ENCODE data around the gene NOL9. TPM values are rescaled to one million over a fixed set of nuclear protein-coding genes. Genes with fewer than 3 reads are reported as not detected.

The NOL9 gene
- total RNA-seq (2014; rRNA removed; shearing (Covaris generic)): 27.9 and 31.2 TPM in 2 replicates

DNA sequence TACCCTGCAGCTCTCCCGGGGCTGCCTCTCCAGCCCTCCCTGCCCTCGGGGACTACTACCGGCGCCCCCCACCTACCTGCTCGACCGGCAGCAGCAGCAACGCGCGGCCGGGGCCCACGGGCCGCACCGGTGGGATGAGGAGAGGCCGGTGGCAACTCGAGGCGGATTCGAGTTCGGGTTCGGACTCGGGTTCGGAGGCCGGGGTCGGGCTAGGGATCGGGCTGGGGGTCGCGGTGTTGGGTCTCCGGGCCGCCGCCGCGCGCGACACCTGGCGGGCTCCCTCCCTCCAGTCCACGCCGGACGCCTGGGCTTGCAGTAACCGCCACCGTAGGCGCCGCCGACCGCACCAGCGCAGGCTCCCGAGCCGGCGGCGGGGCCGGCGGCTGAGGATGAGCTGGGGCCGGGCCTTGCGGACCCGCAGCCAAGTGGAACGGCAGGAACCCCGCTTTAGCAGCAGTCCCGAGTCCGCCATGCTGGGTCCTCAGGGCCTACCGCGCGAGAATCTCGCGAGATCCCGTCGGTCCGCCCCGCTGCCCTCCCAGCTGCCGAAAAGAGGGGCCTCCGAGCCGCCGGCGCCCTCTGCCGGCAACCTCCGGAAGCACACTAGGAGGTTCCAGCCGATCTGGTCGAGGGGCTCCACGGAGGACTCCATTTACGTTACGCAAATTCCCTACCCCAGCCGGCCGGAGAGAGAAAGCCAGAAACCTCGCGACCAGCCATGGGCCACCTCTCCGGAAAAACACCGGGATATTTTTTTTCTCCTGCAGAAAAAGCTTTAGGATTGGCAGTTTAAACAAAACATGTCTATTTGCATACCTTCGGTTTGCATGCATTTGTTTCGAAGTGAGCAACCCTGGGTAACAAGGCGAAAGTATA, at the start of gene NOL9:
TSS of gene NOL9 (minus strand) at position 483 of the 876 bp plus-strand sequence. CDS start at position 472, 11 bp downstream.

DNA sequence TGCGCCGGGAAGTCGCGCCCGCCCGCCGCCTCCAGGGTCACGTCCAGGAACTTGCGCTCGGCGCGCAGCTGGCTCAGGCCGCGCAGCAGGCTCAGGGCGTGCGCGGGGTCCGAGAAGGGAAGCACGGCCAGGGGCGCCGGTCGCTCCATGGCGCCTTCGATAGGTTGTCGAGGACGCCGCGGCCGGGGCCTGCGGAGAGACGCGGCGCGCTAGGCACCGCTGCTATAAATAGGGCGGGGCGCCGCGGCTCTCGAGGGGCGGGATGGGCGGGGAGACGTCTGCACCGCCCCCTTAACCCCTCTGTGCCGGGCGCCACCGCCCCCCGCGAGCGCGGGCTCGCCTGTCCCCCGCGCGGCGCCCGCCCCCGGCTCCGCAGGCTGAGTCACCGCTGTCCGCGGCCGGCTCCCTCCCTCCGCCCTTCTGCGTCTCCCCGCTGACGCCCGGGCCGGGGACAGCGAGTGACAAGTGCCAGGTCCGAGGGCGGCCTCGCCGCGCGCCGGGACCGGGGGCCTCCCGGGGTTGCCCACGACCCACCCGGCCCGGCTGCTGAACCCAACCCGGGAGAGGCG, 48.4 kb upstream of the NOL9 start, which contains the start of gene KLHL21:
TSS of gene KLHL21 (minus strand) at position 201 of the 569 bp plus-strand sequence. CDS start at position 149, 52 bp downstream.

DNA sequence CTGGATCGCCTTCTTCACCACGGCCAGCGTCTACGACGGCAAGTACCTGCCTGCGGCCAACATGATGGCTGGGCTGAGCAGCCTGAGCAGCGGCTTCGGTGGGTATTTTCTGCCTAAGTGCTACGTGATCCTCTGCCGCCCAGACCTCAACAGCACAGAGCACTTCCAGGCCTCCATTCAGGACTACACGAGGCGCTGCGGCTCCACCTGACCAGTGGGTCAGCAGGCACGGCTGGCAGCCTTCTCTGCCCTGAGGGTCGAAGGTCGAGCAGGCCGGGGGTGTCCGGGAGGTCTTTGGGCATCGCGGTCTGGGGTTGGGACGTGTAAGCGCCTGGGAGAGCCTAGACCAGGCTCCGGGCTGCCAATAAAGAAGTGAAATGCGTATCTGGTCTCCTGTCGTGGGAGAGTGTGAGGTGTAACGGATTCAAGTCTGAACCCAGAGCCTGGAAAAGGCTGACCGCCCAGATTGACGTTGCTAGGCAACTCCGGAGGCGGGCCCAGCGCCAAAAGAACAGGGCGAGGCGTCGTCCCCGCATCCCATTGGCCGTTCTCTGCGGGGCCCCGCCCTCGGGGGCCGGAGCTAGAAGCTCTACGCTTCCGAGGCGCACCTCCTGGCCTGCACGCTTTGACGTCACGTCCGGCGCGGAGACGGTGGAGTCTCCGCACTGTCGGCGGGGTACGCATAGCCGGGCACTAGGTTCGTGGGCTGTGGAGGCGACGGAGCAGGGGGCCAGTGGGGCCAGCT, 25.2 kb upstream of the NOL9 start, which contains the start of gene ZBTB48:
TSS of gene ZBTB48 (plus strand) at position 621 of the 745 bp plus-strand sequence. CDS start 616 bp downstream, outside the sequence.

DNA sequence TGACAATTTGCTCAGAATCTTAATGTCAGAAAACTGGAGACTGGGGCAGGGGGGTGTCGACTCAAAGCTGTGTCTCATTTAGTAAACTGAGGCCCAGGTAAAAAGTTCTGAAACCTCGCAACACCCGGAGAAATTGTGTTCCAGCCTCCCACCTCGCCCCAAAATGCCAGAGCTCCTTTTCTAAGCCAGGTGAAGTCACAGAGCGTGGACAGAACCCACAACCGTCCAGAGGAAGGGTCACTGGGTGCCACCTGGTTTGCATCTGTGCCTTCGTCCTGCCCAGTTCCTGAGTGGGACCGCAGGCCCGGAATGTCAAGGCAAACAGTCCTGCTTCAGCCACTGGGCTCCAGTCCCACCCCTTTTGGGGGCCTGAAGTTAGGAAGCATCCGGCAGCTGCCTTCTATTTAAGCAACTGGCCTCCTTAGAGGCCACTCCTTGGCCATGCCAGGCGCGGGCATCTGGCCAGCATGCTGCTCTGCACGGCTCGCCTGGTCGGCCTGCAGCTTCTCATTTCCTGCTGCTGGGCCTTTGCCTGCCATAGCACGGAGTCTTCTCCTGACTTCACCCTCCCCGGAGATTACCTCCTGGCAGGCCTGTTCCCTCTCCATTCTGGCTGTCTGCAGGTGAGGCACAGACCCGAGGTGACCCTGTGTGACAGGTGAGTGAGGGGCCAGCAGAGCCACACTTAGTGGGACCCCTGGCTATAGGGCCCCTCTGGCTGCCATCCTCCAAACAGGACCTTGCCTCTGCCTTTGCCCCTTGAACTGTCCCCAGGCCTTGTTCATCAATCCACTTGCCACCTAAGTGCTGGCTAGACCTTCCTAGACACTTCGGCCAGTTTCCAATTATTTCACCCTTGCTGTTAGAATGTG, 830 bp upstream of the NOL9 start, which contains the start of gene TAS1R1:
TSS of gene TAS1R1 (plus strand) at position 401 of the 872 bp plus-strand sequence. CDS start at position 468, 67 bp downstream.

DNA sequence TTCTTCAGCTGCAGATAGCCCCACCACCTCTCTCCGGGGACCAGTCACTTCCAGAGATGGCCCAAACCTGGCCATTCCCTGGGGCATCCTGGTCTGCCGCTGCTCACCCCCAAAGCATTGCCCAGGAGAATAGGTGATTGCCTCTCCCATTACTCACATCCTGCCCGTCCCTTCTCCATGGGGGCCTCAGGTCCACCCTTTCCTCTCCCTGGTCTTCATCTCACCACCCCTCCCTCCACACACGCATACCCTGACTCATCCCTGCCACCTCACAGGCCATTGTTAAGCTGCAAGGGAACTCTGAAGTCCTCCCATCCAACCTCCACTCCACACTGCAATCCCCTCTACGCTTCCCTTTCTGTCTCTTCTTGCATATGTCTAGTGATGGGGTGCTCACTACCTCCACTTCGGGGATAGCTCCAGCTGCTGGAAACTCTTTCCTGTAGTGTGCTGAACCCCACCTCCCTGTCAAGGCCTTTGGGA, 62.8 kb downstream of the NOL9 start, which contains the start of gene PLEKHG5:
TSS of gene PLEKHG5 (minus strand) at position 188 of the 483 bp plus-strand sequence. CDS start 14,096 bp downstream, outside the sequence.

Small RNA genes within 50 kb of the gene (small RNA-seq; reads per million reads assigned to genes)
- gene RNU6-731P: not detected

Other genes with a start within 250 kb of the NOL9 start
- 166 and 192 TPM in 2 replicates for gene ACOT7, start 160.7 kb downstream of the NOL9 start, total RNA-seq (2014; rRNA removed; shearing (Covaris generic))
- gene HES2, start 134.6 kb downstream of the NOL9 start, total RNA-seq (2014; rRNA removed; shearing (Covaris generic)): 0.68 and 2.0 TPM in 2 replicates
- 12.2 and 15.3 TPM in 2 replicates for gene ESPN, start 129.7 kb downstream of the NOL9 start, total RNA-seq (2014; rRNA removed; shearing (Covaris generic))
- 28.0 and 28.6 TPM in 2 replicates for gene TNFRSF25, start 88.3 kb downstream of the NOL9 start, total RNA-seq (2014; rRNA removed; shearing (Covaris generic))
- gene PLEKHG5, start 62.8 kb downstream of the NOL9 start, total RNA-seq (2014; rRNA removed; shearing (Covaris generic)): 39.9 and 40.2 TPM in 2 replicates
- gene TAS1R1, start 794 bp upstream of the NOL9 start, total RNA-seq (2014; rRNA removed; shearing (Covaris generic)): 0.04 TPM in 1 of 2 replicates, not detected in the other
- 20.4 and 23.1 TPM in 2 replicates for gene ZBTB48, start 25.5 kb upstream of the NOL9 start, total RNA-seq (2014; rRNA removed; shearing (Covaris generic))
- gene KLHL21, start 48.4 kb upstream of the NOL9 start, total RNA-seq (2014; rRNA removed; shearing (Covaris generic)): 121 and 127 TPM in 2 replicates
- 9.2 and 11.1 TPM in 2 replicates for gene PHF13, start 59.2 kb upstream of the NOL9 start, total RNA-seq (2014; rRNA removed; shearing (Covaris generic))
- 30.5 and 30.7 TPM in 2 replicates for gene THAP3, start 70.4 kb upstream of the NOL9 start, total RNA-seq (2014; rRNA removed; shearing (Covaris generic))
- gene DNAJC11, start 147.3 kb upstream of the NOL9 start, total RNA-seq (2014; rRNA removed; shearing (Covaris generic)): 48.4 and 71.1 TPM in 2 replicates
- 44.1 and 45.5 TPM in 2 replicates for gene CAMTA1, start 230.9 kb upstream of the NOL9 start, total RNA-seq (2014; rRNA removed; shearing (Covaris generic))